T1000 (cell line): ENCODE results near the gene ERC2.

Experiments used
- DNase-seq: peaks from one replicate; lab custom pipeline; 2025; ENCODE audit warnings: mixed read lengths; lab: John Stamatoyannopoulos, UW

The ERC2 gene

DNA sequence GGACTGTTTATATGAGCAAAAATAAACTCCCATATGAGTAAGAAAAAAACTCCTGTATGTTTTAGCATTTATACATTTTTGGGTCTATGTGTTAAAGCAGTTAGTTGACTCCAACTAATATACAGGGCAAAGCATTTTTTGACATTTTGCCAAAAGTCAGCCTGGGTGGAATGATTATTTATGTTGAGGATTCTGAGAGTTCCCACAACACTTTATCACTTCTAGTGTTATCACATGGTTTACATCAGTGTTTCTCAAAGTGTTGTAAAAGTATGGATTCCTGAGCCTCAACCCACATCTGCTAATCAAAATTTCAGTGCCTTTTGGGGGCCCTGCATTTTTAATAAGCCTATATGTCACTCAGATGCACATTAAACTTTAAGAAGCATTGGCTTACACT, 643.9 kb downstream of the ERC2 start:
- DNase-seq, result no peak

DNA sequence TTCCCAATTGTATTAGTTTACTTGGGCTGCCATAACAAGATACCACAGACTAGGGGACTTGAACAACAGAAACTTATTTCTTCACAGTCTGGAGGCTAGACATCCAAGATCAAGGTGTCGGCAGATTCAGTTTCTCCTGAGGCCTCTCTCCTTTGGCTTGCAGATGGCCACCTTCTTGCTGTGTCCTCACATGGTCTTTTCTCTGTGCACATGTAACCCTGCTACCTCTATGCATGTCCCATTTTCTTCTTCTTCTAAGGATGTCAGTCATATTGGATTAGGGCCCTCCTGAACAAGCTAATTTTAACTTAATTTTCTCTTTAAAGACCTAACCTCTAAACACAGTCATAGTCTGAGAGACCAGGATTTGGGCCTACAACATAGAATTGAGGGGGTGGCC, 644.4 kb downstream of the ERC2 start:
- DNase-seq, result no peak

DNA sequence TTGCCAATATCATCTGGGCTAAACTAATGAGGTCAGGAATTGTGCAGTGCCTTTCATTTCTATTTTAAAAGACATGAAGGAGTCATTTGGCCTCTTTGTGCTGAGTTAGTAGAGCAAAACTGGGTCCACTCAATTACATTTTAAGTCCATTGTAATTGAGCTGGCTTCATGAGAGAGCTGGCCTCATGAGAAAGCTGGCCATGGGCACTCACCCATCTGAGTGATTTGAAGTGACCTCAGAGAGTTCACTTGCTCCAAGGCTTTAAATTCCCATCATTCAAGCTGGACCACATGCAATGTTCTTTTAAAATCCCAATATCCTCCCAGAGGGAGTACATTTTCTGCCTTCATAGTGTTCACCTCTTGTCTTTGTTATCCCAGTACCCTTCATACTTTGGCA, 645.3 kb downstream of the ERC2 start:
- no peak for DNase-seq

DNA sequence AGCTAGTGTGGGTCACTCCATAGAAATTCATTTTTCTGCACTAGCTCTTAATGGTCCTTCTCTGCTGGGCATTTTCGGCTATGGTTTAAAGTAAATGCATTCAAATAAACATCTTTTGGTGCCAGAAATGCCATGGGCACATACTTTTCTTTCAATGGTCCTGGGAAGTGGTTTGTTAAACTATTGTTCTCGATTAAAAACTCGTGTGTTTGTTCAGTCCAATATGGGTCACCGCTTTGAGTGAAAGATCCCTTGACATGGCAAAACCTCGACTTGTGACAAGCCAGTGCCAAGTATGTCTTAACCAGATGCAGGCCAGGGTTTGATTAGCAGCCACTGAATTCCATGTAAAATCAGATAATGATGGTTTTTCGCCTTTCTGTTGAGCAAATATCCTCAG, 649.3 kb downstream of the ERC2 start:
- no peak for DNase-seq

DNA sequence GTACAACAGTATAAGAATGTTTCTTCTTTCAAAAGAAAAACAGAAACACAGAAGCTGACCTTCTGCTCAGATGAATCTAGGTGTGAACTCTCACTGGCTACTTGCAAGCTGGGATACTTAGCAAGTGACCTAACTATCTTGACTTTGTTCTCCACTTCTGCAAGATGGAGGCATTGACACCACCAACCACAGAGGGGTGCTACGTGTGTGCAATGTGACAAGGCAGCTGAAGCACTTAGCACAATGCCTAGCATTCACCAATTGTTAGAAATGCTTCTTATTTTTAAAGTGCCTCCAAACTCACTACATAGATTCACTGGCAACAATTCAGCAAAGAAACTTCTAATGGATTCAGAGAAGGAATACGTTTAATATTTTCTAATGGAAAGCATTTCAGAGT, 649.8 kb downstream of the ERC2 start:
- DNase-seq, result no peak

DNA sequence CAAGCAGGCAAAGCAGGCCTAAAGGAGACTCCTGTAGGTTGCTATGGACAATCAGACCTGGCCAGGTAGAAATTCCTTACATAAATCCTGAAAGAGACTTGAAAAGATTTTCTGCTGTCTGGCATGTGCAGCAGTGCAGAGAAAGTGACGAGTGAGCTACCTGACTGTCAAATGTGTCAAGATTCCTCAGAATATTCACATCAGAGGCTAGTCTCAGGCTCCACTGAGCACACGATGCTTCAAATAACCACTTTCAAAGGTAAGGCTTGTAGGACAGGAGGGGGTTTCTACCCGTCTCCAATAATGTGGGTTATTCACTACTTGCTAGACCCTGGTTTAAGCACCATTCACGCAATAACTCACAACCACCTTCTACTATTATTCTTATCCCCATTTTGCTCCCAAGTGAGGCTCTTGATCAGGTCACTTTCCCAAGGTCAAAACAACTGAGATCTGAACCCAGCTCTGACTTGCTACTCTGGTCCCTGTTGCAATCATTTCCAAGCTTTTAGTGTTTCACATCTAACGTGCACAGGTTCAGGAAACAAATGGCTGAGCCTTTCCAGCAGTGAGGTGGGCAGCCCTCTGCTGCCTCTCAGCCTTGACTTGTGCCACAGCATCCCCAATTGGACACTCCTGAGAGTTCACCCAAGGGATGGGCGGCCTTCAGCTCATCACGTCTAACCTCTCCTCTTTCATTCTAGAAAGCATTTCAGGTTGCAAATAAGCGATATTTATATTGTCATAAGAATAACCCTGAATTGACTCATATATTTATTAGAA, 651.3 kb downstream of the ERC2 start:
- DNase-seq, result no peak

DNA sequence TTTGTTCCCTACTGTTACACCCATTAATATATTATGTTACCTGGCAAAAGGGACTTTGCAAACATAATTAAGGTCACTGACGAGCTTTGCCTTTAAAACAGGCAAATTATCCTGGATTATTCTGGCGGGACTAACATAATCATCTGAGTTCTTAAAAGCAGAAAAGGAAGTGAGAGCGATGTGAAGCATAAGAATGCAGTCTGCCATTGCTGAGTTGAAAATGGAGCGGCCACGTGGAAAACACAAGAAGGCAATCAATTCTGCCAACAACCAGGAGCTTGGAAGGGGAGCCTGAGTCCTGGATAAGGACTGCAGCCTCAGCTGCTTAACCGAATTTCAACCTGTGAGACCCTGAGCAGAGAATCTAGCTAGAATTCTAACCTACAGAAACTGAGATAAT, 653.0 kb downstream of the ERC2 start:
- DNase-seq, result no peak

DNA sequence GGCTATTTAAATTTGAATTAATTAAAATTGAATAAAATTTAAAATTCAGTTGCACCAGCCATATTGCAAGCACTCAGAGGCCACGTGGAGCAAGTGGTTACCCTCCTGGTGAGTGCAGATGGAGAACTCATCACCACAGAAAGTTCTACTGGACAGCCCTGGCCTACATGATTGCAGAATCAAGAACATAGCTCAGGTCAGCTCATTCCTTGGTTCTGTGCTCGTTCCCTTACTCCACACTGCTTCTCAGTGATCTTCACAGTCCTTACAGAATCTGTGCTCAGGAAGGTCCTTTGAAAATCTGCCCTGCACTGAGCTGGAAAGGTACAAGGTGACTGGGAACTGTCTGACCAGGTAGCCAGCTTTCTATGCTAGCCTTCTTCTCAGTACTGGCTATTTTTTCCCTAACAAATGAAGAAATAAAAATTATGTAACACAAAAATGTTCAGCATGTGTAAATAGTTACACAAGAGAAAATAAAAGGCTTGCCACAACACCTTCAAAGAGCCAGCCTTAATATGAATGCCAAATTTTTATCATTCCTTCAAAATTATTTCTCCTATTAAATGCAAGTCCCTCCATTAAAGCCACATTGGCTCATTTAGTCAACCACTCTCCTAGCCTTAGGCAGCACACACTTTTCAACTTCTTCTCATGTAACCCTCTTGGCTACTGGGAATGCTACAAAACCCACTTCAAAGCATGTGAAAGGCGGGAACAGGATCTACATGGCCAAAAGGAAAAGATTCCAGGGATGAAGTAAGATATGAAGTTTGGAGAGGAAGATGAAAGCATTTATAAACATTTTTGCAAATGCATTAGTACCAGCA, 654.8 kb downstream of the ERC2 start:
- DNase-seq, result no peak

DNA sequence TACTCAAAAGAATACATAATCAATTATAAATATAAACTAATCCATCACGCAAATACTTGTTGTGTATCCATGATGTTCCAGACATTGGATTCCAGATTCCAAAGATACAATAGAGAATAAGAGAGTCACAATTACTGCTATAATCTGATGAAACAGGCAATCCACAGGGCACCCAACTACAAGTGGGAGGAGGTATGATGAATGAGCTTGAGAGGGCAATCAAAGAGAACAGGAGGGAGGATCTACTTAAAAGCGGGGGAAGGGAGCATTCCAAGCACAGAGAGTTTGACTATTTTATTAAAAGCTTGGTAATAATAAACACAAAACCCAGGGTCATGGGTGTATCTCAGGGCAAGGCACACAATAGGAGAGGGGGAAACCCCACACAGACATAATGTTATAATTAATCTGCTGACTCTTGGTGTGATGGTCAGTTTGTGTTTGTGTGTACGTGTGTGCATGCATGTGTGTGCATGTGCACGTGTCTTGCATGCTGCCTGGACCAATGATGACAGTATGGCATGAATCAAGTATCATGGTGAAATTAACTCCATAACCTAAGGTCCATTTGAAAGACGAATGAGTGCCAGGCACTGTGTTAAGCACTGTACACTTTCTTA, 655.8 kb downstream of the ERC2 start:
- DNase-seq, result no peak

DNA sequence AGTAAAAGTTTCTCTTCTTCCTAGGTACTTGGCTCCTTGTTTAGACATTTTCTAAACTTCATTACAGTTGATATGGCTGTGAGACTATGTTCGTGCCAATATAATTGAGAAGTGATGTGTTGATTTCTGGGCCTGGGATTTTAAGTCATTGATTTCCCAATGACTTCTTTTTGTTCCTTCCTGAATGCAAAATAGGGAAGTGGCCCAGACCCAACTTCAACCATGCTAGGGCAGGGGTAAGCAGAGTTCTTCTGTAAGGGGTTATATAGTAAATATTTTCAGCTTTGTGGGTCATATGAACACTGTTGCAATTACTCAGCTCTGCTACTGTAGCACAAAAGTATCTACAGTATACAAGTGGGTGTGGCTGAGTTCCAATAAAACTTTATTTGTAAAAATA, 661.1 kb downstream of the ERC2 start:
- DNase-seq, result no peak

DNA sequence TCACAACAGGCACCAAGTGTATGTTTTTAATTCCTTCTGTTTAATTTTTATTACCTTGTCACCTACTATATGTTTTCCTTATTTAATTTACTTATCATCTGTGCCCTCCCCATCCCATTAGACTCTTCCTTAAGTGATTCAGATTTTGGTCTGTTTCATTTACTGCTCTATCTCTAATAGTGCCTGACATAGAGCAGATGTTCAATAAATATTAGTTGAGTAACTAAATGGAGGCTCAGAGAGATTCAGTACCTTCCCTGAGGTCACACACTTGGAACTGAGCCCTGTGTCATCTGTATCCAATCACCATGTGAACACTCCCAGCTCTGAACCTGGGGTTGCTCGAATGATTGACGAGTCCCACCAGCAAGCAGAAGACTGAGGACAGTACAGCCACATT, 663.1 kb downstream of the ERC2 start:
- DNase-seq, result no peak

DNA sequence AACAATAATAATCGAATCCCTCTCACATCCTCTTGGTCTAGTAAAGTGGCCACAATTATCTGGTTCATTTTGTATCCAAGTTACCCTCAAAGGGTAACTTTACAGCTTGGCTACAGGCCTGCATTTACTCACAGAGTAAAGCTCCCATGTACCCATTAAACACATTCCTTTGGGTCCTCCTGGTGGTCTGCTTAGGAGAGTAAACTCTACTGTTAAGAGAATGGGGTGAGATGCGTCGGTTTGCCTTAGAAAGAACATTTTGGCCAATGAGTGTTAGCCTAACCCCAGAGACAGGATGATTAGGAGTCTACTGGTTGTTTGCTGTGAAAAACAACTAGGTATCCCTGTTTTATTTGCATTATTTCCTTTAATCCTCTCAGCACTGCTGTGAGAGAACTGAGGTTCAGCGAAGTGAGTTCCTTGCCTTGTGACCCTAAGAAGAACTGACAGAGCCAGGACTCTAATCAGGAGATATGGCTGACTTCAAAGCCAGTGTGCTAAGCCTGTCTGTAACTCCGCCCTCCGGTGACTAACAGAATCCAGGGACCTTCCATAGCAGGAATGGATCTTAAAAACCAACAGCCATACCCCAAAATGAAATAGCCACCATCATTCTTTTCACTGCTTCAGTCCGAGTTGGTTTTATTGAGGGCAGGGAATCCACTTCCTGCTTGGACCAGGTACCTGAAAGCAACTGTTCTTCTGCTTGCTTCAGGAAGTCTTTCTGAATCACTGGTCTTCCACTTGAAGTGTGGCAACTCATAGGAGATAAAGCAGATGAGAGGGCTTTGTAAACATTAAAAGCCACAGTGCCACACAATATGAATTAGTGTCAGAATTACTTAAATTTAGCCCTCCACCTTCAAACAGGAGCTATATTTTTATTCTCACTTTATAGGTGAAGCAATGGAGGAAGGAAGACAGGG, 663.8 kb downstream of the ERC2 start:
- no peak for DNase-seq

DNA sequence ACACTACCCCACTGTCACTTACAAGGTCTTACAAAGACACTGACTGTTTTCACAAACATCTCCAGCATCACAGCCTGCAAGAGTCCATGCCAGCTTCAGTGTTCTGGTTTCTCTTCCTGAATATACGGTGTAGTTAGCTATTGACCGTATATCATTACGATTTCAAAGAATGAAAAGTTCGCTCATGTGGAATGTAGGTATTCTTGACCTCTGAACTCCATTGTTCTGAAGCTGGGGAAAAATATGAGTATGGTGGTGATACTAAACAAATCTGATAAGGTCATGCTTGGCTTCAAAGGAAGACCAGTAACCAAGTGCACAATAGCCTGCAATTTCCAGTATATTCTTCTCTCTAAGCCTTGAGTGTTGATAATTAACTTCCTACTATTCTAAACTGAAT, 665.5 kb downstream of the ERC2 start:
- no peak for DNase-seq

DNA sequence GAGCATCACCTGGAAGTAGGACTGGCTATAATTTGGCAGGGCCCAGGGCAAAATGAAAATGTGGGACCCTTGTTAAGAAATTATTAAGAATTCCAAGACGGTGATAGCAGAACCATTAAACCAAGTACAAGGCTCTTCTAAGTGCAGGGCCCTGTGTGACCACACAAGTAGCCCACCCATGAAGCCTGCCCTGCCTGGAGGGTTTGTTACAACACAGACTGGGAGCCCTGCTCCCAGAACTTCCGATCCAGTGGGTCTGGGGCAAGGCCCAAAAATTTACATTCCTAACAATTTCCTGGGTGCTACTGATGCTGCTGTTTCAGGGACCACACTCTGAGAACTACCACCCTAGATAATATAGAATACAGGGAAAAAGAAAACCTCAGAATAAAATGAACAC, 666.6 kb downstream of the ERC2 start:
- no peak for DNase-seq

DNA sequence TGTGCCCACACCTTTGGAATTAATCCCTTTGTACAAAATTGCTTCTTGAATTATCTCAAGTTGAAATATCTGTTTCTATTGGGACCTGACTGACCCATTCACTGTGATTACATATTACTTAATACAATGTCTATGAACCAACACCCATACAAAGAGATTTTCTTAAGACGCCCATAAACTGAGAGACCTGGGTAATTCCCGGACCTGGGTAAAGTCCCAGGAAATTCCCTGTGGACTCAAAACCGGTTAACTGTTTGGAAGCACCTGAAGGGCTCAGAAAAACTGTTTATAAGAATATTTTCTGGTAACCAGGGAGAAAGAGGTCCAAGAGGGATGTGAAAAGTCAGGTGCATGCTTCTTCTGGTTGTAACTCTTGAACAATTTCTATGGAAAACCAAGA, 667.2 kb downstream of the ERC2 start:
- no peak for DNase-seq

DNA sequence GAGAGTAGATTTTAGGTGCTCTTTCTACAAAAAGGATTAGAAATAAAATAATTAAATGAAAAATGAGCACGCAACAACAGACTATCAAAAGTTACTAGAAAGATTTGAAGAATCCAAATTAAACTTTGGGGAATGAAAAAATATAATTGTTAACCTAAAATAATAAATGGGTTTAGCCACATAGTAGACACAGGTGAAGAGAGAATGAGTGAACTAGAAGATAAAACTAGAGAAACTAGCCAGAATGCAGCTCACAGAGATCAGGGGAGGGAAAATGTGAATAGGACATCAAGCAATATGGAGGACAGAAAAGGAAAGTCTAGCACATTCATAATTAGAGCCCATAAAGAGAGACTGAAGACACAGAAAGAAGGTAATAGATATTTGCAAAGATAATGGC, 670.5 kb downstream of the ERC2 start:
- no peak for DNase-seq

DNA sequence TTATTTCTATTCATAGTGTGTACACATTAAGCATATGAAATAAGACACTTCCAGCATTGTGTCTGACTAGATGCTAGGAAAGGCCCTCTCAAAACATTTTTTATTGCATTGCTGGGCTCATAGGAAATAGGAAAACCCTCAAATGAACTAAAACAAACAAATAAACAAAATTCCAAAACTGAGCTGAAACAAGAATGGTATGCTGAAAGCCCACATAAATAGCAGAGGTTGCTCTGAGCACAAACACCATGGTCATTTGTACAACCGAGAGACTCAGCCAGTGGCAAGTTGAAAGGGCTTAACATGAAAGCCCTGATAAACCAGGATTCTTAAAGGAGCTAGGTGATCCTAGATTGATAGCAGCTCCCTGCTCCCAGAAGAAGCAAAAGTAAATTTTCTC, 671.2 kb downstream of the ERC2 start:
- no peak for DNase-seq

DNA sequence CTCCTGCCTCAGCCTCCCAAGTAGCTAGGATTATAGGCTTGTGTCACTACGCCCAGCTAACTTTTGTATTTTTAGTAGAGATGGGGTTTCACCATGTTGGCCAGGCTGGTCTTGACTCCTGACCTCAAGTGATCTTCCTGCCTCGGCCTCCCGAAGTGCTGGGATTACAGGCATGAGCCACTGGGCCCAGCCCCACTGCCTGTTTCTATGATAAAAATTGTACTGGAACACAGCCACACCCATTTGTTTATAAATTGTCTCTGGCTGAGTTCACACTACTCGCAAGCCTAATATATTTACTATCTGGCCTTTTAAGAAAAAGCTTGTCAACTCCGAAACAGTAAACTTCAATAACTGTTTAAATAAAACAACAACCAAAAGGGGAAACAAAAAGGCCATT, 671.7 kb downstream of the ERC2 start:
- DNase-seq, result no peak

DNA sequence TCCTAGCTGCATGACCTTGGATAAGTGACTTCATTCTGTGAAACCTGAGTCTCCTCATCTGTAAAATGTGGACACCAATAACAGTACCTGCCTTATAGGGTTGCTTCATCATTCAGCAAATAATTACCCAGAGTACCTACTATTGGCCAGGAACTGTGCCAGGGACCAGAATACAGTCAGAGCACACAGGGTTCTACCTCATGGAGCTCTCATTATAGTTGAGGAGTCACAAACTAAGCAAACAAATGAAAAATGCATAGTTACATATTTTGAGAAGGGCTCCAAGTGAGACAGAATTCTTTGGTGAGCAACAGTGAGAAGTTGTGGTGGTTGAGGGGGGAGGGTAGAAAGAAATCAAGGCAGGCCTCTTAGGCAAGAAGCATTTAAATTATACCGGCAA, 672.5 kb downstream of the ERC2 start:
- no peak for DNase-seq

DNA sequence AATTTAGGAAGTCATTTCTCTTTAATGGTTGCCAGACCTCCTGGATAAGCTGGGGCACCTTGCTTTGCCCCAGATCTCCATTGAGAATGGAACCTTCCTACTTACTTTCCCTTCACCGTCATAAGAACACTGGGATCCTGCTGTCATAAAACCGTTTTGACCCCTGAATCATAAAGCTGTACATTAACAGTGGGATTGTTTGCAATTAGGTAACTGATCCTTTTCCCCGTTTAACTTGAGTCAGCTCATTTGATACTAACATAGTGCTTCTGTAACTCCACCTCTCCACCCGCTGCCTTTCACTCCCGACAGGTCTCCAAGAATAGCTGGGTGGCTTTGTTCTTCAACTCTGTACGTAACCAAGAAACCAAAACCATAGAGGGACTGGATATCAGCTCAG, 673.0 kb downstream of the ERC2 start:
- no peak for DNase-seq

DNA sequence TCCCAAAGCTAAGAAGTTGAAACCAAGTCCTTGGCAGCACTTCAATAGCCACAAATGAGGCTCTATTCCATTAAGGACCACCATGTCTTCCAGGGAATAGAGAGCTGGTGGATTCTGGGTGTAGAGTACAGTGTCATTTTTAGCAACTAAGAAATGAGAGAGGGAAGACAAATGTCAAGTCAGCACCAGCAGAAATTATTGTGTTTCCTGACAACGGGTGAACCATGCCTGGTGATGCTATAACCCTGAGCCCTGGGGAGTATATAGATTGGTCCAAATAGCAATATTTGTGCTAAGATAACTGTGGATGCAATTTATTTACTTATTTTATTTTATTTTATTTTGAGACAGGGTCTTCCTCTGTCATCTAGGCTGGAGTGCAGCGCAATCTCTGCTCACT, 675.5 kb downstream of the ERC2 start:
- no peak for DNase-seq

DNA sequence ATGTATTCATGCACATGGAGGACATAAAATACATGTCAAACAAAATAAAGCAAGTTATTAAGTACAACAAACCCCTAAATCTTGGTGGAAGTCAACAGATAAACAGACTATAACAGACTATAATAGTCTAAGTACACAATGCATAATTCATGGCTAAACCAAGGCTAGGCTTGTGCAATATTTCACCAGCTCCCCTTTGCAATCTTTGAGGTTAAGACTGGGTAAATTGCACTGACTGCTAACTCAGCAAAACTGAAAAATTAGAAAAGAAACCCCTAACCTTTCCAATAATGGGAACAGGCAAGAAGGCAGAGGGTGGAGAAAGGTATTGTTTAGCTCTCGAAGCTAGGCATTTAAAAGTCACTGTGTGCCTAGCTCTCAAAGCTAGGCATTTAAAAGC, 676.3 kb downstream of the ERC2 start:
- DNase-seq, result no peak
